Testis (tissue), 3 donors: ENCODE measurements around the gene NFIA. TPM values are rescaled to one million over a fixed set of nuclear protein-coding genes. Genes with fewer than 3 reads are reported as not detected.

Source experiments
- DNase-seq: peaks from one replicate; pipeline ENCODE4 v3.0.0-alpha.2; 2019
- H3K27ac ChIP-seq, 2 donors: fragments of 200-600 bp; sonication (generic); one replicate each; pipeline ENCODE4 v1.5.1; 2019
- H3K27me3 ChIP-seq: fragments of 200-600 bp; sonication (generic); one replicate; pipeline ENCODE4 v1.5.1; 2019
- H3K36me3 ChIP-seq: fragments of 200-600 bp; sonication (generic); one replicate; pipeline ENCODE4 v1.5.1; 2017; ENCODE audit warnings: low read depth; ENCODE audit errors: missing control alignments
- H3K4me1 ChIP-seq: fragments of 200-600 bp; sonication (generic); one replicate; pipeline ENCODE4 v1.5.1; 2019
- H3K4me3 ChIP-seq, 2 donors: fragments of 200-600 bp; sonication (generic); one replicate each; pipeline ENCODE4 v1.5.1; 2017 to 2019
- H3K9me3 ChIP-seq: fragments of 200-600 bp; sonication (generic); one replicate; pipeline ENCODE4 v1.5.1; 2017
- CTCF ChIP-seq, 3 experiments: fragments of 450-650 bp in 2 of 3; fragments of 200-600 bp in 1 of 3; sonication (generic) in 1 of 3; IDR thresholded peaks; one replicate each; pipeline ENCODE4 v1.5.1; 2016 to 2019; ENCODE audit warnings: antibody characterized with exemption in 3 of 3, mild to moderate bottlenecking in 2 of 3, moderate library complexity in 1 of 3
- POLR2A ChIP-seq: fragments of 450-650 bp; IDR thresholded peaks from one replicate; pipeline ENCODE4 v1.6.1; 2017; ENCODE audit warnings: antibody characterized with exemption, mild to moderate bottlenecking, moderate library complexity
- WGBS, 2 donors: methylation state at CpG; one replicate each; pipeline ENCODE4 v1.1.5; 2018; 5-methylcytosine and 5-hydroxymethylcytosine counted together
- intact Hi-C: fragments of 100-400 bp; cut with DNase I; formaldehyde crosslinking; loops from one replicate; pipeline ENCODE4 v1.15.1; 2023; ENCODE audit warnings: low total_unique reads
- polyA plus RNA-seq: library from polyadenylated mRNA; stranded (reverse); fragments of 350-450 nt; fragmentation: Illumina TruSeq; extraction: RNeasy Lipid Tissue Mini Kit (QIAGEN cat#74804); gene quantifications from one replicate; pipeline ENCODE4 v1.2.3, GENCODE V29; 2014; ENCODE audit warnings: low read depth, low replicate concordance; ENCODE audit not compliant: insufficient read depth
- total RNA-seq, 2 donors: library from RNA; depleted of rRNA; stranded (reverse); fragments of >200 nt; gene quantifications; one replicate each; pipeline ENCODE4 v1.2.3, GENCODE V29; 2016

Gene NFIA
- total and polyA plus RNA-seq, 3 donors from 2014 or later: 11.6 to 78.9 (median 53.5) TPM

GRCh38 chr1:61077676-61078541, 4.5 kb upstream of the NFIA start:
- Histone ChIP-seq H3K27me3 (no peaks in the 10 kb centered on the region), H3K4me1 (peaks cover 44% of the 10 kb centered on the region), H3K4me3 (peak overlapping the region; percentile 51 to 76), H3K27ac (peak overlapping the region; percentile 51 to 67), H3K36me3 (no peaks in the 10 kb centered on the region), H3K9me3 (no peaks in the 10 kb centered on the region)
- no peak for TF ChIP-seq POLR2A
- no peak for TF ChIP-seq CTCF (IDR thresholded peaks at IDR 0.05)
- peak; percentile 97 for DNase-seq
- intact Hi-C loops: no loop called here
- WGBS, 2 donors: 1% methylated on average over 19 of the region's 19 CpGs

- intact Hi-C loops: no loop called here
- Histone ChIP-seq H3K4me1 (peaks cover 44% of the 10 kb centered on the region), H3K27ac (peak overlapping the region; percentile 51 to 67), H3K36me3 (no peaks in the 10 kb centered on the region), H3K9me3 (no peaks in the 10 kb centered on the region), H3K27me3 (no peaks in the 10 kb centered on the region), H3K4me3 (peak overlapping the region in 1 of 2 donors; percentile 76)
- WGBS, 2 donors: 19 to 21% methylated on average over 7 of the region's 7 CpGs
- DNase-seq: no peak
- no peak for TF ChIP-seq CTCF (IDR thresholded peaks at IDR 0.05)
- TF ChIP-seq POLR2A: no peak
Measured at GRCh38 chr1:61078618-61079295, 3.6 kb upstream of the NFIA start.

- TF ChIP-seq POLR2A (no peak), CTCF (IDR thresholded peaks at IDR 0.05) (no peak)
- Histone ChIP-seq H3K9me3 (no peaks in the 10 kb centered on the region), H3K27me3 (no peaks in the 10 kb centered on the region), H3K4me1 (peaks cover 44% of the 10 kb centered on the region), H3K27ac (peak overlapping the region in 1 of 2 donors; percentile 97), H3K36me3 (no peaks in the 10 kb centered on the region), H3K4me3 (no peak overlapping the region)
- no peak for DNase-seq
- WGBS, 2 donors: 29 to 36% methylated on average over 5 of the region's 5 CpGs
- intact Hi-C loops: no loop called here
Measured at GRCh38 chr1:61079296-61079897, 3.0 kb upstream of the NFIA start.

GRCh38 chr1:61079898-61080336, 2.4 kb upstream of the NFIA start:
- no peak for TF ChIP-seq POLR2A
- peak in 2 of 3 experiments; percentile 16 to 20 for TF ChIP-seq CTCF (IDR thresholded peaks at IDR 0.05)
- no peaks in the 10 kb centered on the region for H3K36me3 ChIP-seq
- peaks cover 47% of the 10 kb centered on the region for H3K4me1 ChIP-seq
- H3K9me3 ChIP-seq: no peaks in the 10 kb centered on the region
- intact Hi-C loops: no loop called here
- peak; percentile 90 for DNase-seq
- 1% methylated on average over 14 of the region's 14 CpGs for WGBS, 2 donors
- peak overlapping the region; percentile 71 to 97 for H3K27ac ChIP-seq
- H3K27me3 ChIP-seq: no peaks in the 10 kb centered on the region
- H3K4me3 ChIP-seq: peak overlapping the region in 1 of 2 donors; percentile 36
